HG02571 (cell line): ENCODE measurements around the gene SURF6.
"Not testable (repeated sequence)": the region's sequence is repeated elsewhere in the genome, so short reads cannot be mapped to it uniquely, and the experiment has no call there.

Experiments
- ATAC-seq: cut with Tn5 transposase; IDR thresholded peaks from one replicate; pipeline ENCODE4 v1.9.1; 2021; ENCODE audit warnings: mild to moderate bottlenecking, moderate library complexity; ENCODE audit not compliant: unreplicated experiment

The SURF6 gene

DNA sequence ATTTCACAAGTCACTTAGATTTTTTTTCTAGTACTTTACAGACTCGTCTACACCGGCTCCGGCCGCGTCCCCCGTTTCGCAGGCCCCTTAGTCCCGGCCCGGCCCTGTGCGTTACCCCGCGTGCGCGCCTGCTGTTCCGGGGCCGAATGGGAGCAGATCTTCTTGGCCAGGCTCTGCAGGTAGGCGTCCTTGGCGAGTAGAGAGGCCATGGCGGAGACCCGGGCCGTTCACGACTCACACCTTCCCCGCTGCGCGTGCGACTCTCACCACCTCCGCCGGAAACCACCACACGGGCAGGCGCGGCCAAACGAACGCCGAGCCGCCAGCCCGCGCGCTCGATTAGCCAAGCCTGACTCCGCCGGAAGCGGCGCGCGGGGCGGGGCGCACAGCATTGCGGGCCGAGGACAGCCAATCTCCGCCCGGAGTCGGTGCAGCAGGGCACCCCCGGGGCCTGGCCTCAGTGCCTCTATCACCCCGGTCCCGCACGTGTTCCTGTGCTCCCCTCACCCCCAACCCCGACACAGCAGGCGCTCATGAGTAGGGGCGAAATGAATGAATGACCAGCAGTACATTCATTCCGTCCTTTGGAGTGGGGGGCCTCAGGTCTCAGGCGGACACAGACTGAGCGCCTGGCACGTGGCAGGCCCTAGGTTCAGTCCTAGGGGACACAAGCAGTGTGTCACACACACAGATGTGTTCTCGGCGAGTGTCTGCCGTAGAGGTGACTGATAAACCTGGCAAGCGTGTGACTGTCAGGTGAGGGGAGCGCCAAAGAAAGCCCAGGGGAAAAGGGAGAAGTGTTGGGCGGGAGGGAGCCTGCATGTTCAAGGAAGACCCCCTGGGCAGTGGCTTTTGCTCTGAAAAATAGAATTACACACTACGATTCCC lies at the start of gene SURF6:
TSS of gene SURF6 (minus strand) at position 265 of the 888 bp plus-strand sequence. CDS start at position 209, 56 bp downstream.
- peak; percentile 78 for ATAC-seq

DNA sequence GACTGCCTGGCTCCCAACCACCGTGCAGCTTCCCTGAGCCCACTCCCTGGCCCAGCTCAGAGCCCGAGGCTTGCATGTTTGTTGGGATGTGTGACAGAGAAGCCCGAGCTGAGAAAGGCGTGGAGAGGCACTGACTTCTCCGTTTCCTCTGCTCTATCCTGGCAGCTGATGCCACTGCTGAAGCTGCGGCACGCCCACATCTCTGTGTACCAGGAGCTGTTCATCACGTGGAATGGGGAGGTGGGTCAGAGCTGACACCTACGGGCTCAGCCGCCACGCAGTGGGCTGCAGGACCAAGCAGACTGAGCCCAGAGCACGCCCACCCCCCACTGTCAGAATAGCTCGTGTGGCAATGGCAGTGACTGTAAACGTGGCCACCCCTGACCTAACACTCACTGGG lies 49.5 kb upstream of the SURF6 start:
- ATAC-seq, result no peak

DNA sequence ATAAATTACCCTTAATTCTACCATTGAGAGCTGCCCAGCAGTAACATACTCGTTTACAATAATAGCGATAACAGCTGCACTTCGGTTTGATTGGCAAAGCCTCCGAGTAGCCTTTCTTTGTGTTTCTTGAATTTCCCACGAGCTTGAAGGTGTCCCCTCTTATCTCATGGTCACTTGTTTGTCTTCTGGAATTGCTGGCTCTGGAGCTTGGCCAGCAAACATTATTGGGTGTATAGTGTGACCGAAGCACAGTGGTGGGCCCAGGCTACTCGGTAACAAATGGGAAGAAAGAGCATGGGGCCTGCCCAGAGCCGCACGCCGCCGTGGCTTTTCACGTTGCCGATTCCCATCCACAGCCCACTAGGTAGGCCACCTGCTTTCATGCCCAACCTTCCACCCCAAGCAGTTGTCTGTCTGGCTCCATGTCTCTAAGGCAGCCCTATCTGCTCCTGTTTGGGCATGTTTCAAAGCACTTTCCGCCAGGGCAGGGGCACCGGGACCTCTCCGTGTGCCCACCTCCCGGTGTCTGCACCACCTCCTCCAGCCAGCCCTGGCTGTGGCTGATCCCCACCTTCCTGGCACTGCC lies 48.8 kb upstream of the SURF6 start:
- ATAC-seq, result no peak

DNA sequence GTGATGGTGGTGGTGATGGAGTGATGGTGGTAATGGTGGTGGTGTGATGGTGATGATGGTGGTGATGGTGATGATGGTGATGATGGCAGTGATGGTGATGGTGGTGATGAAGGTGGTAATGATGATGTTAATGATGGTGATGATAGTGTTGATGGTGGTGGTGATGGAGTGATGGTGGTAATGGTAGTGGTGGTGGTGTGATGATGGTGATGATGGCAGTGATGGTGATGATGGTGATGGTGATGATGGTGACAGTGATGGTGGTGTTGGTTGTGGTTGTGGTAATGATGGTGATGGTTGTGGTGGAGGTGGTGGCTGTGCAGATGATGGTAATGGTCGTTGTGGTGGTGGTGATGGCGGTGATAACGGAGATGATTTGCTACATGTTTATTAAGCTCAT lies 47.5 kb upstream of the SURF6 start:
- ATAC-seq, result no peak

DNA sequence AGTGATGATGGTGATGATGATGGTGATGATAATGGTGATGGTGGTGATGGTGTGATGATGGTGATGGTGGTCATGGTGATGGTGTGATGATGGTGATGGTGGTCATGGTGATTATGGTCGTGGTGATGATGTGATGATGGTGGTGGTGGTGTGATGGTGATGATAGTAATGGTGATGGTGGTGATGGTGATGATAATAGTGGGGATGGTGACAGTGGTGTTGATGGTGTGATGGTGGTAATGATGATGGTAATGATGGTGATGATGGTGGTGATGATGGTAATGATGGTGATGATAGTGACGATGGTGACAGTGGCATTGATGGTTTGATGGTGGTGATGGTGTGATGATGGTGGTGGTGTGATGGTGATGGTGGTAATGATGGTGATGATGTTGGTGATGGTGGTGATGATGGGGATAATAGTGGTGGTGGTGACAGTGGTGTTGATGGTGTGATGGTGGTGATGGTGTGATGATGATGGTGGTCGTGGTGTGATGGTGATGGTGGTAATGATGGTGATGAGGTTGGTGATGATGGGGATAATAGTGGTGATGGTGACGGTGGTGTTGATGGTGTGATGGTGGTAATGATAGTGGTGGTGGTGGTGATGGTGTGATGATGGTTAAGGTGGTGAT lies 46.6 kb upstream of the SURF6 start:
- ATAC-seq, result no peak

DNA sequence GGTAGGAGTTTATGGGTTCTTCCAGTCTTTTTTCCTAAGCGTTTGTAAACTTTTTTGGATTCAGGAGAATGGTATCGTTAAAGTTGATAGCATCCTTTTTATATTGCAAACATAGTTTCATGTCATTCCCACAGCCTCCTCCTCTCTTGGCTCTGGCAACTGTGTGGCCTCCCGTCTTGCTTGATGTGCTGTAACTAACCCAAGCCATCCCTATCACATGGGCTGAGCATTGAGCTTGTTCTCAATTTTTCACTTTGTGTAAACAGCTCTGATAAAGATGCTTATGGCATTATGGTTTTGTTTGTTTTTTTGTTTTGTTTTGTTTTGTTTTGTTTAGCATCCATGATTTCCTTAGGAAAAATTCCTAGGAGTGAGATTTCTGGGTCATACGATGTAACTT lies 44.7 kb upstream of the SURF6 start:
- no peak for ATAC-seq

DNA sequence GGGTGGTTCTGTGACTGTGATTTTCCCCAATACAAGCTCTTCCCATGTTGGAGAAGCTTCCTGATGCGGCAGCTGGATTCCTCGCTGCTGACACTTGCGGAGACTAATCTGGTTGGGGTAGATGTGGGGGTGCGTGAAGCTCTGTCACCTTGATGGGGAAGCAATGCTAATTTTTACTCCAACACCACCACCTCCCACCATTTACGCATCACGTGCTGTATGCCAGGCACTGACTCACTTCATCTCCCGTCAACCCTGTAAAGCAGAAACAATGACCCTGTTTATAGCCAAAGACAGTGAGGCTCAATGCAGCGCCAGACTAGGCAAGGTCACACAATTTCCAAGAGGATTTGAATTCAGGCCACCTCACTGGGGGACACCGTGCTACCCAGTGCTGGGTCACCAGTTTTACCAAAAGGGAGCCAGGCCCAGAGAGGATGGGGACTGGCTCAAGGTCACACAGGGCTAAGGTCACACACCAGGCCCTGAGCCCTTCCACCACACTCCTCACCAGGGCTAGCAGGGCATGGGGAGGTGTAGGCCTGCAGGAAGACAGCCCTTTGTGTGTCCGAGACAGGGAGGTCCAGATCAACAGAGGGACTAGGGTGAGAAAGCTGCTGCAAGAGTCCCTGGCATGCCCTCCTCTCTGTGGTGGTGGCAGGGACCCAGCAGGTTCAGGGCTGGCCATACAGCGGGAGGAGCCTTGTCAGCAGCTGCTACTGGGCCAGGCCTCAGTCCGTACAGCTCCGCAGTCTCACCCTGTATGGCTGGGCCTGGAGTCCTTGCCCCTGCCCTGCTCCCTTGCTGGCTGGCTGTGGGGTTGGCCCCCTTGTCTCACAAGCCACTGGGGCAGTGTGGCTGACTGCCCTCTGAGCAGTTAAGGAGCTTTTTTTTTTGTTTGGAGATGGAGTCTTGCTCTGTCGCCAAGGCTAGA lies 43.4 kb upstream of the SURF6 start:
- ATAC-seq, result no peak

DNA sequence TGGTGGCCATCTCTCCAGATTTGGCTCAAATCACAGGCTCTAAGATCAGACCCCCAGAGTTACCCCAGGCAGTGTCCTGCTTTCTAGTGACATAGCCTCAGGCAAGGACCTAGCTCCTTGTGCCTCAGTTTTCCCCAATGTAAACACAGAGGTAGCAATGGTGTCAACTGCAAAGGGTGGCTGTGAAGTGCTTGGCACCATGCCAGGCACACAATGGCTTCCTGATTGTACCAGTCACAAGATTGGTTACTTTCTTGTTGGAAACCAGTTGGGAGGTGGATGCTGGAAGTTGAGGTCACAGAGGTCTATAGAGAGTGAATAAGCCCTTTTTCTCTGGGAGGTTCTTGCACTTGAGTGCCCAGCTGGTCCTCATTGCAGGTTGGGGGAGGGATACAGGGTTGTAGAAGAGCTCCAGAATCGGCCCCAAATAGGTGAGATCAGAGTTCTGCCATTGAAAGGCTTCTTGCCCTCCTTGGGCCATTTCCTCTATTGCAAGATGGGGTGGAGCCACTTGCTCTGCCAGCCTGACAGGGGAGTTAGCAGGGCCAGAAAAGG lies 42.5 kb upstream of the SURF6 start:
- ATAC-seq, result no peak

DNA sequence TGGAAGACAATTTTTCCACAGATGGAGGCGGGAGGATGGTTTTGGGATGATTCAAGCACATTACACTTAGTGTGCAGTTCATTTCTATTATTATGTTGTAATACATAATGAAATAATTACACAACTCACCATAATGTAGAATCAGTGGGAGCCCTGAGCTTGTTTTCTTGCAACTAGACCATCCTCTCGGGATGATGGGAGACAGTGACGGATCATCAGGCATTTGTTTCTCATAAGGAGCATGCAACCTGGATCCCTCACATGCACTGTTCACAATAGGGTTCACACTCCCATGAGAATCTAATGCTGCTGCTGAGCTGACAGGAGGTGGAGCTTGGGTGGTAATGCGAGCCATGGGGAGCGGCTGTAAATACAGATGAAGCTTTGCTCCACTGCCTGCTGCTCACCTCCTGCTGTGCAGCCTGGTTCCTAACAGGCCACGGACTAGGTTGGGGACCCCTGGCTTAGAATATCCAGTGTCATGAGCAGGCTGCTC lies 41.8 kb upstream of the SURF6 start:
- no peak for ATAC-seq

DNA sequence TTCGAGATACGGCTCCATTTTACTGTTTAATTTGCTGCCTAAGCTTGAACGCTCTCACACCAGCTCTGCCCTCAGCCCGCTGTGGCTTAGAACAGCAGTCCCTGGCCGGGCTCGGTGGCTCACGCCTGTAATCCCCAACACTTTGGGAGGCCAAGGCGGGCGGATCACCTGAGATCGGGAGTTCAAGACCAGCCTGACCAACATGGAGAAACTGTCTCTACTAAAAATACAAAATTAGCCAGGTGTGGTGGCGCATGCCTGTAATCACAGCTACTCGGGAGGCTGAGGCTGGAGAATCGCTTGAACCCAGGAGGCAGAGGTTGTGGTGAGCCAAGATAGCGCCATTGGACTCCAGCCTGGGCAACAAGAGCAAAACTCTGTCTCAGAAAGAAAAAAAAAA lies 41.3 kb upstream of the SURF6 start:
- ATAC-seq, result not testable (repeated sequence)

DNA sequence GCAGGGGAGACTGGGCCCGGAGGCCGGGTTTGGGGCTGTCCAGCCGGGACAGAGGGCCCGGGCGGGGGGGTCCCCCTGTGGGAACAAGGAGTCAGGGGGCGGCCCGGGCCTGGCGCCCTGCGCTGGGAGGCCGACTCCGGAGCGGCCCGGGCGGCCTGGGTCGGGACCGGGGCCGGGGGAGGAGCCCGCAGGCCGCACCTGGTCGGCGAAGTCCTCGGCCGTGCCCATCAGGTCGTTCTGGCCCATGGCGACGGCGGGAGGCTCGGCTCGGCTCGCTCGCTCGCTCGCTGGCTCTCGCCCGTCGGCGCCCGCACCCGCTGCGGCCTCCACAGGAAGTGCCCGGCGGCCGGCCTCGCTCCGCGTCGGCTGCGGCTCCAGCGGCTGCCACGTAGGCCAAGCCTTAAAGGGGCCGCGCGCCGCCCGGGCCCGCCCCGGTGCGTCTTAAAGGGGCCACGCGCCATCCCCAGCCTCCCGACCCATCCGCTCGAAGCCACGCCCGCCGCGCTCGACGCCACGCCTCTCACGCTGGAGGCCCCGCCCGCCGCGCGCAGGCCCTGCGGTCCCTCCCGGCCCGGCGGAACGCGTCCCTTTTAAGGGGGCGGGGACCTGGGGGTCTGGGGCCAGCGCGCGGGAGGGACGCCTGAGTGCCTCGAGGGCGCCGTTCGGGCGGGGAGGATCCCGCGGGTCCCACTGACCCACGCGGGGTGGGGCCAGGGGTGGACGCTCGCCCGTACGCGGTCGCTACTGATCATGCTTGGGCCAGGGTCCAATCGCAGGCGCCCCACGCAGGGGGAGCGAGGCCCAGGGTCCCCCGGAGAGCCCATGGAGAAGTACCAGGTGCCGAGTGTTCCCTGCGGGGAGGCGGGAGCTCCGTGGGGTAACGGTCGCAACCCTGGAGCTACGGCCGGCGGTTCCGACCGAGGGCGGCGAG lies 40.0 kb upstream of the SURF6 start, which contains the start of the genes STKLD1 and SURF4:
TSS of gene STKLD1 (plus strand) at position 643 of the 931 bp plus-strand sequence. CDS start at position 751, 108 bp downstream.
TSS of gene SURF4 (minus strand) at position 337 of the 931 bp plus-strand sequence. CDS start at position 246, 91 bp downstream.
- peak; percentile 83 for ATAC-seq

DNA sequence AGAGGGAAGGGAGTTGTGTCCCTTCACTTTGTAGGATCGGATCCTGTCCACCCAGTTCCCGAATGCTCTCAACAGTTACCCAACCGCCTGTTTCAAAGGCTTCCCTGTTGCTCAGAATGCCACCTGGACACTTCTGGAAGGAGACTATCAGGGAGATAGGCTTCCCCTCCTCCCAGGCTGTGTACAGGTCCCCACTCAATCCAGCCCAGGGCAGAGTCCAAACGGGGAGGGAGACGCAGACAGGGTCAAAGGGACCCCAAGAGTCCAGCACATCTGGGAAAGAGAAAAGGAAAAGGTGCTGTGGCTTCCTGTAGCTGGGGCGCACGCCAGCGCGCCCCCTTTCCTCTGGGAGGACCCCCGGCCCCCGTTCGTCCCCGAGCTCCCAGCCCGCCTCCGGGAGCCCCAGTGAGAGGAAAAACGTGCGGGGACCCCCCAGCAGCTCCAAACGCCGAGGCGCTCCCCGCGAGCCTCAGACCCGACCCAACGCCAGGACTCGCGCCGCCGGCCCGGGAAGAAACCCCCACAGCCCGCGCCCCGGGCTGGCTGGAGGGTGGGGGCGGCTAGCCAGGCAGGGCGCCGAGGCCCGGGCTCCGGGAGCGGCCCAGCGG lies 39.2 kb upstream of the SURF6 start:
- ATAC-seq, result peak; percentile 12

DNA sequence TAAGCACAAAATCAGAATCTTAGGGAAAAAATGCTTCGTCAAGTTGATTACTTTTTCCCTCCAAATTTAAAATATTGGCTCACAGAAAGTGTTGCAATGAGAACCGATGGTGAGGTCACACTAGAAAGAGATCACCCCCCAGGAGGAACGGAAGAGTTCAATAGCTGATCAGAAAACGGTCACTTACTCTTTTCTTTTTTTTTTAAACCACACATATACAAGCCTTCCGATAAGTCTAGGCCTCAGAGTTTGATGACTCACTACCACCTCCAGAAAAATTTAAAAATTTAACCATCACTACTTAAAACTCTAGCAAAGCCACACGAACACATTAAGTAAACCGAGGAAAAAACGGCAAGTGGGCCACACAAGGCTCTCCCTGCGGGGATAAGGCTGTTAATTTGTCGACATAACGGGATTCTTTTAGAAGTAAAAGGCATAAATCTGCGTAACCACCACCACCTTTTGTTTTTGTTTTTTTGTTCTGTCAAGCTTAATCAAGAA lies 38.7 kb upstream of the SURF6 start:
- no peak for ATAC-seq

DNA sequence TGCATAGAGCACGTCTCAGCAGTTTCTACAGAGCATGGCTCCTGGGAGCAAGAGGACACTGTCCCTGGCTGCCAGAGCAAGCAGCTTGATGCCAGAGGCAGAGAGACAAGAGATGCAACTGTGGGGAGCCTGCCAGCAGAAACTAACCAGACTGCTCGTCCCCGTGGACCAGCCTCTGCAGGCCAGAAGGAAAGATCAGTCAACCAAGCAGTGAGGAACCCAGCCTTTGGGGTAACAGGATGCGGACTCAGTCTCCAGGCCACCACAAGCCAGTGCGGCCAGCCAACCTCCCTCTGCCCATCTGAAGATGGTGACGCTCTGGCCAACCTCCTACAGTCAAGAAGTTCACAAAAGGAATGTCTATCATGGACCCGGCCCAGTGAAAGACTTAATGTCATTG lies 36.2 kb upstream of the SURF6 start:
- ATAC-seq, result no peak

DNA sequence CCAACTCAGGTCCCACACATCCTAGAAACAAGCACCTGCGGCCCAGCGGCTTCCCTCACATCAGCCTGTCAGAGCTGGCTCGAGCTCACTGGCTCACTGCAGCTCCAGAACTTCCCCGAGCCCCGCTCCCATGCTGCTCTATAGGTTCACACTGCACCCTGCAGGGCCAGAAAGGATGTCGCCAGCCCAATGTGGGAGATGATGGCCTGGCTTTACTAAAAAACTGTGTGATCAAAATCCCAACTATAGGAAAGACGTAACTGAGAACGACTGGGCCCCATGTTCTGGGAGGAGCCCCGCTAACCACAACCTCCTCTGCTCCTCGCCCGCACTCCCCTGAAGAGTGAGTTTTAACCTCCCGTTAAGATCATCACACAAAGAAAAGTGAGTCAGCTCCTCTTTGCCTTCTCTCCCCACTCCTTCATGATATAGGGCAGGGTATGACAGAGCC lies 35.3 kb upstream of the SURF6 start:
- no peak for ATAC-seq

DNA sequence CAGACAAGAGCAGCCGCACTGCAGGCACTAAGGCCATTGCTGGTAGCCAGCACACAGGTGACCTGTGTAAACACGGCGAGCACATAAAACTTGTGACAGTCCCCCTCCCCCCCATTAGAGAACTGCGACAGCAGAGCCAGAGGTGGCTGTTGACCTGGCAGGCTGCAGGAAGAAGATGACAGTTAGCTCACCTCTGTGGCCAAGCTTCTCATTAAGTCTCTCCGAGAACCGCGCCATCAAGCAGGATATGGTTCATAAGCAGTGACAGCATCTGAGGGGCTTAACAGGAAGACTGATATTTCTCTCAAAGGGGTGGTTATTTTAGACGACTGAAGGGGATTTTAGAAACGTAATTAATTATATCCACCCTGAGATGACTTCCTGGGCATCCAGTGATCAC lies 34.7 kb upstream of the SURF6 start:
- ATAC-seq, result no peak

DNA sequence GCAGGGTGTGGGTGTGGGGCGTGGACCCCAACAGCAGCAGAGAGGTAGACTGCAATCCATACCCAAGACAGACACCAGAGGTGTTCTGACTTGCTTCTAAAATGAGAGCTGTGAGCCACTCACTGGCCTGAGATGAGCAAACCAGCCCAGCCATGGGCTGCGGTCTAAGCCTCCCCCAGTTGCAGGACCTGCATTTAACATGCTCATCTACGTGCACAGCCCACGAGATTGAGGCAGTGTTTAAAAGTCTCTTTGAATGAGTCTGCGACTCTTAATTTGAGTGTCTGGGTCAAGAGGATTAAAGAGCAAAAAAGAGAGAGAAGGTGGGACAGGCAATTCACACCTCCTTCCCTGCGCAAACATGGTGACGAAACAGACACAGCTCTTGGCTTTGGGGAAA lies 33.9 kb upstream of the SURF6 start:
- no peak for ATAC-seq

DNA sequence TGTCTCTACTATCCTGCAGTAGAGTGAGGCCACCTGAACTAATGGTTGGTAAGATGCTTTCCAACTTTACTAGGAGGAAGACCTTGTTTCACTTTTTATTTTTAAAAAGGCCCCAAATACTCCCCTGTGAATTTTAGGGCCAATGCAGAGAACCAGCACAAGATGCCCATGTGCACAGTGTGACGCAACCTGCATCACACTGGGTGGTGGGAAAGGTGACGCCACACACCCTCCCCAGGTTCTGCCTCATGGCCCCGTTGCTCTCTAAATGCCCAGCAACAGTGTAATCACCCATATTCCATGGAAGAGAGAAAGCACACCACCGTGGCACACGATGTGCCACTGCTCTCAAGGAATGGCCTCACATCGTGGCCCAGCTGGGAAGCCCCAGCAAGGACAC lies 33.4 kb upstream of the SURF6 start:
- no peak for ATAC-seq
